NCI-H82 treated with DMSO at 0.1 percent for 48 hours (cell line): Measurements from ENCODE around the gene FAM20C.

Experiments used
- DNase-seq: peaks from one replicate; lab custom pipeline; 2025; ENCODE audit not compliant: unreplicated experiment; lab: John Stamatoyannopoulos, UW

The FAM20C gene

DNA sequence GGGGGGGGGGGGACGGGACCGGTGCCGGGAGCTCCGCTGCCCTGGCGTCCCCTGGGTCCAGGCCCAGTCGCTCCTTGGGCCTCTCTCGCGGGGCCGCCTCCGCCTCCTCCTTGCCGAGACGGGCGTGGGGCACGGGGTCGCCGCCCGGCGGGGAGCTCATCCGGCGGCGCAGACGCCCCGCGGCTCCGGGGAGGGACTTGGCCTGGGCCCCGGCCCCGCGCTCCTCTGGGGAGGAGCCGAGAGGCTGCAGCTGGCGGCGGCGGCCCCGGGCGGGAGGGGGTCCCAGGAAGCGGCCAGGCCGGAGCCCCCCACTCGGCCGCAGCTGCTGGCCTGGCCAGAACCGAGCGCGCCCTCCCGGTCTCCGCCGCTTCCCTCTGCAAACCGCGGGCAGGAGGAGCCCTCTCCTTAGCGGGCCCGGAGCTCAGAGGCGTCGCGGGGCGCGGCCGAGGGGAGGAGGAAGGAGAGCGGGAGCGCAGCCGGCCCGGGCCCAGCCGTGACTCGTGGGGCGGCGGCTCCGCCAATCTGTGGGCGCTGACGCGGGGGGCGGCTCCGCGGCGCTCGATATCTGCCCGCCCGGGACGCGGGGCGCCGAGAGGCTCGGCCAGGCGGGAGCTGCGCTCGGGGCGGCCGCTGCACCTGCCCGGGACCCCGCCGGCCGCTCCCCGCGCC is at the start of gene FAM20C:
Gene FAM20C, plus strand, starts transcription at position 591 of the 669 bp plus-strand sequence. CDS start 629 bp downstream, outside the sequence.
- no peak for DNase-seq

DNA sequence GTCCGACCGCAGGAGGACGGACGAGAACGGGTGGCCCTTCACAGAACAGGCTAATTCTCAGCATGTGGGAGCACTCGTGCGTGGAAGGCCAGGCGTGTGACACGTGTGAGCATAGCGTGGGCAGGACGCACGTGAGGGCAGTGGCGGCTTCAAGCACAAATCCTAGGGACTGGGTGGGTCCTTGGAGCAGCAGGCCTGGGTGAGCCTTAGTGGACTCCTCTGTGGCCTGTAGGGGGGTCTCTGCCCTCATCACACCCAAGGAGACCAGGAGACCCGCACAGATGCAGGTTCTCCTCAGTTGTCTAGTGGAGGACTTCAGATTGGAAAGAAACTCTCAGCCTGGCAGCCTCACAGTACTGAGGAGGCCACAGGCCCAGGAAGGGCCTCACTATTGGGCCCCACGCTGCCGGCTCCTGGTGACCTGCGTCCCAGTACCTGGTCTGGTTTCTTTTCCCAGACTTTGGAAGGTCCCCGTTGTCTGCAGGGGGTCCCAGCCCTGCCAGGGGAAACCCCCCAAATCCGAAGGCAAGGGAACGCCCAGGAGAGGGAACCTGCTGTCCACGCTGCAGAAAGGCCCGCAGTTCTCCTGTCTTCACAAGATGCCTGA is 49.1 kb upstream of the FAM20C start:
- no peak for DNase-seq

DNA sequence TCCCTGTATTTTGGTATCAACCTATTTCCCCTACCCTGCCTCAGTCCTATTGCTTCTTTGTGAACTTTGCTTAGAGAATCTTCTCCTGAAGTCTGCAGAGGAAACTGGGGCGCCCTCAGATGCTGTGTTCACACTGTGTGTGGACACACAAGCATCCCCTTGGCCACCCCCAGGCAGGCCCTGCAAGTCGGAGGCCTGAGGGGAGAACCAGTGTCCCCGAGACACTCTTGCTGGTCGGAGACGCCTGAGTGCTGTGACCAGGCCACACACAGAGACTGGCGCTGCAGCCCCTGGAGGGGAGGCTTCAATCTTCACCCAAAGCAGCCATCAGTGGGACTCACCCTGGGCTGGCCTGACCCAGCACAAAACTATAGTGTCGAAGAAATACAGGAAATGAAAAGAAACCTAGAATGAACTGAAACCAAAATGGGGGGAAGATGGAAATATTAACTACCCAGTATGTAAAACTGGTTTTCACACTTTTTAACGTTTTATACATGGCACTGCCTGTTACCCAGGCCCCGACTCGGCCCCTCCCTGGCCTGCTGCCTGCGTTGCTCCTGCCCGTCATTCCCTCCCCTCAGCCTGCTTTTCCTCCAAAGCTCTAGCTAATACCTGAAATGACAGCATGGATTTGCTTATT is 48.4 kb upstream of the FAM20C start:
- no peak for DNase-seq

DNA sequence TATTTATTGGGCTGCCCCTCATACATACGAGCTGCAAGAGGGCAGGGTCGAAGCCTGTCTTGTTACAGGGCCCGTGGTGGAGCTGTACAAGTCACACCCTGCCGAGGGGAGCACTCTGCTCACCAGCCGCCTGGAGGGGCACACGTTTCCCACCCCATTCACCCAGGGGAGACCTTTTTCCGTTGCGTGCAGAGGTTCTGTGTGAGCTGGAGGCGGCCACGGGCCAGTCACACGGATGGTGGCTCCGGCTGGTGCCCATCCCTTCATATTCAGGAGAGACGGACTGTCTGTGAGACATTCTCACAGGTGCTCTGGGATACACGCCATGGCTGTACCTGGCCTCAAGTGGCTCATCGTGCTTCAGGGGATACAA is 47.9 kb upstream of the FAM20C start:
- no peak for DNase-seq

DNA sequence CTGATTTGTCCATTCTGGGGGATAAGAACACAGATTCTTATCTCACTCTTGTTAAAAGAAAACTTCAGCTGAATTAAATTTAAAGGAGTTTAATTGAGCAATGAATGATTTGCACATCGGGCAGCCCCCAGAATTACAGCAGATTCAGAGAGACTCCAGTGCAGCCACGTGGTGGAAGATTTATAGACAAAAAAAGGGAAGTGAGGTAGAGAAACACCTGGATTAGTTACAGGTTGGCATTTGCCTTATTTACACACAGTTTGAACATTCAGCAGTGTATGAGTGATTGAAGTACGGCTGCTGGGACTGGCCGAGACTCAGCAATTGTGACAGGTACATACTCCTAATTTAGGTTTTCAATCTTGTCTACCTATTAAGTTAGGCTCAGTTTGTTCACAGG is 46.5 kb upstream of the FAM20C start:
- DNase-seq = no peak

DNA sequence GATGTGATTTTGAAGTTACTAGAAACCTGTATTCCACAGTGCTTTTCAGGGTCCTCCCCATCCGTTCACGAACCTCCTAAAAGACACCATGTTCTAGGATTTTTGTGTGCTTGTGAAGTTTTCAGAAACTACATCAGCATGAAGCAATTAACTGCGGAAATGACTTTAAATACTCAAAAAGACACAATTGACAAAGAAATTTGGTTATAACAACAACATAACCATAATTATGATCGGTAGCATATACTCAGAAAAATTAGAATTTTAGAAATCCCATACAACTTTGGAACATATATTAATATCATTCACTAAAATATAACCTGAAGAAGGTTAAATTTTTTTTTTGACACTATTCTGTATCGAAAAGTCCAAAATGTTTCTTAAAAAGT is 43.8 kb upstream of the FAM20C start:
- no peak for DNase-seq

DNA sequence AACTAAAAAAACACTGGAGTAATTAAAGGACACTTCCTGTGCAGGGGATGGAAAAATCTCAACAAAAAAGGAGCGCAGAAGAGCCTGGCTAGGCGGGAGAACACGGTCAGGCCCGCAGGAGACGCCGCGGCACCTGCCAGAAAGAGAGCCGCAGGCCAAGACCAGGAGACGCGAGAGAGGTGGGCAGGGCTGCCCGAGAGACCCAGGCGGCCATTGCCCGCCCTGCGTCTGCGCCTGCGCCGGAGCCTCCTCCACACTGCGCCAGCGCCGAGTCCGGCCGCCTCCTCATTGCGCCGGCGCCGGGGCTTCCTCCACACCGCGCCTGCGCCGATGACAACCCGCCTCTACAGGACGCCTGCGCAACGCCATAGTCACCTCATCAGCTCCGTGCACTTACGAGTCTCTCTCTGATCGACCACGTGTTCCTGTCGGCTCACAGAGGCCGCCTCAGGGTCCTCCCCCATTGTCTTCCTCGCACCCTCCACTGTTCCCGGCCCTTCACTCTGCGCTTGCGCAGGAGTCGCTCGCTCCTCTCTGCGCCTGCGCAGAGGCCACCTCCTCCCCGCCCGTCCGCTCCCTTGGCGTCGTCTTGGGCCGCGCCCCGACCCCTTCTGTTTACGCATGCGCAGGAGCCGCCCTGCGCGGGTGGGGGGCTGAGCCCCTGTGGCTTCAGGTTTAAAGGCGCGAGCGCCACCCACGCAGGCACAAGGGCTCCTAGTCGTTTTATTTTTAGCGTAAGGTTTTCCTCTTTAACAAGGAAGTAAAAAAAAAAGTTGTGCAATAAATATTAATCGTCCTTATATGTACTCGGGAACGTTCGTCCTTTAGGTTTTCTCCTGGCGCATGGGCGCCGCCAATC is 43.2 kb upstream of the FAM20C start:
- DNase-seq = peak; percentile 90

DNA sequence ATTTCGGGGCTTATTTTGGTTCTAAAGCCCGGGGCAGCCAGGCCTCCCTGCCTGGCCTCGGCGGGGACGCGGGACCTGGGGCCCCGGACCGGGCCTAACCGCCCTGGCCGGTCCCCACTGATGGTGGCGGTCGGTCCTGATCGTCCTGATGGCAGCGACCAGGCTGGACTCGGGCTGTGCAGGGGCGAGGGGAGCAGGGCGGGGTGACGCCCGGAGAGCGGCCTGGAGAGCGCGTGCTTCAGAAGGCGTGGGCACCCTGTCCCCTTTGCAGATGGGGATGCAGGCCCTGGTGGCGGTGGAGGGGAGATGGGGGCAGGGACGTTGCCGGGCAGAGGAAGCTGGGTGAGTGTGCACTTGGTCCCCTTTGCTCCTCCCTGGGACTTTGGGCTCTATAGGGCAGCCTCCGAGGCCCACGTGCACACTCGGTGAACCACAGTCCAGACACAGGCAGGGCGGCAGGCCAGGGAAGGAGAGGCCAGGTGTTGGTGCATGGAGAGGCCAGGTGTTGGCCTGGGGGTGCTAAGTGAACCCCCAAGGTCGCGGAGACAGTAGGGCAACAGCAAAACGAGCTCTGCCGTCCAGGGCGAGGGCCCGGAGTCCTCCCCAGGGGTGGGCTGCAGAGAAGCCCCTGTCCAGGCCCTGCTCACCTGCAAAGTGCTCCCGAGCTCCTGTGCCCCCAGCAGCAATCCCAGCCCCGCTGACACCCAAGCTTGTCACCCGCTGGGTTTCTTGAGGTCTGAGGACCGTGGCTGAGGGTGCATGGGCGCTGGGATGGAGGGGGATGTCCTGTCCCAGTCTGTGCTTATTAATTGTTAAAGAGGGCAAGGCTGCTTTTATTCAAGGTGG is 42.4 kb upstream of the FAM20C start:
- no peak for DNase-seq

DNA sequence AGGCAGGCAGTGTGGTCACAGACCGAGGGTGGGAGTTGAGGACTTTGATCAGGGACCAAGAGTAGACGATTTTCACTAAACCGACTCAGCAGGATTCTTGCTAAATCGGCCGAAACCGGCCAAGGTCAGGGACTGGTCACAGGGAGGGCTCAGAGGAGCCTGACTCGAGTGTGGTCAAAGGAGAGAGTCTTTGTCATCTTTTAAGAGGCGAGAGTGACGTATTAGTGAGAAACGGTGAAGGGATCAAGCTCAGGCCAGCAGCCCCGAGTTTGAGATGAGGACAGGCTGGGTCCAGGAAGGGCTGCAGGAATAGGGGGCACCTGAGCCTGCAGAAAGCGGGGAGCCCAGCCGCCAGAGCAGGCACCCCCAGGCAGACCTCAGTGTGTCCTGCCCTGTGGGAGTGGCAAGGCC is 41.6 kb upstream of the FAM20C start:
- no peak for DNase-seq

DNA sequence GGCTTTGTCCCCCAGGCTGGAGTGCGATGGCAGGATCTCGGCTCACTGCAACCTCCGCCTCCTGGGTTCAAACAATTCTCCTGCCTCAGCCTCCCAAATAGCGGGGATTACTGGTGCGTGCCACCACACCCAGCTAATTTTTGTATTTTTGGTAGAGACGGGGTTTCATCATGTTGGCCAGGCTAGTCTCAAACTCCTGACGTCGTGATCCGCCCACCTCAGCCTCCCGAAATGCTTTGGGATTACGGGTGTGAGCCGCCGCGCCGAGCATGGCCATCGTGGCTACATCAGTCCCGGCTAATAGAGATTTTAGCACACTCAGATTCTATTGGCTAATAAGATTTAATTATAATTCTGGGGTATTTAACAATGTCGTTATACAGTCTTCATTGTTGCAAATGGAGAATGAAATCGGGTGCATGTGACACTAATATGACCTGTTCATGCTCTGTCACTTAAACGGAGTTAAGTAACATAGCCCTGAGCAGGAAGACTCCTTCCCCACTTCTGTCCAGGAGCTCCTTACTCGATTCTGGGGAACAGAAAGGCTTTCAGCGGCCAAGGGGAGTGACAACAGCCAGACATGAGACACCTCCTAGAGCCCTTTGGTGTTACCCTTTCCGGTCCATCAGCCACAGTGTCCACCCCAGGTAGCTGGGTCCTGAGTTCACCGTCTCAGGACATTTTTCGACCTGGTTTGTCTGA is 40.9 kb upstream of the FAM20C start:
- no peak for DNase-seq

DNA sequence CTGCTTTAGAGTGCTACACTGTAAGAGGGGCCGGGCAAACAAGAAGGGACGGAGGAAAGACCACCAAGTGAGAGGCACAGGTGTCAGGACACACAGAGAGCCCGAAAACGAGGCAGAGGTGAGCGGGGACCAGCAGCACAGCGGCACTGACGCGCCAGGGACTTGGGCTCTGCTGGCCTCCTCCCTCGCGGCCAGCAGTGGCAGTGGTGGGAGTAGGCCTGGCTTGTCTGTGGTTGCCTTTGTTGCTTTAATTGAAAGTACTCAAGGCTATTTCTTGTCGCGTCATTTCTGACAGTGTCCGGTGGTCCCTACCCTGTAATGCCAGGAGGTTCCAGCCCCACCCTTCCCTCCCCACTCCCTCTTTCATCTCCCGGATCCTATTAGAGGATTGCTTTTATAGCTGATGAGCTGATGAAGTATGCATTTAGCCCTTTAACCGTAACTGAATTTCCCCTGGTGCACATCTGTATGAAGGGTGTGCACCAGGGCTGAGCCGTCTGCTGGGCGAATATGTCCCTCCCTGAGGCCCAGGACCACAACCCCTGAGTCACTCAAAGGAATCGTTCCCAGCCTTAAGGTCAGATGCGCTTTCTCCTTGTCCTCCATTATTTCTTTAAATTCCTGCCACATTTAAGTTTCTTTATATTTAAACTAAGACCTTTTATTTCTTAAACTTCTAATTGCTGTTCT is 39.5 kb upstream of the FAM20C start:
- peak; percentile 63 for DNase-seq

DNA sequence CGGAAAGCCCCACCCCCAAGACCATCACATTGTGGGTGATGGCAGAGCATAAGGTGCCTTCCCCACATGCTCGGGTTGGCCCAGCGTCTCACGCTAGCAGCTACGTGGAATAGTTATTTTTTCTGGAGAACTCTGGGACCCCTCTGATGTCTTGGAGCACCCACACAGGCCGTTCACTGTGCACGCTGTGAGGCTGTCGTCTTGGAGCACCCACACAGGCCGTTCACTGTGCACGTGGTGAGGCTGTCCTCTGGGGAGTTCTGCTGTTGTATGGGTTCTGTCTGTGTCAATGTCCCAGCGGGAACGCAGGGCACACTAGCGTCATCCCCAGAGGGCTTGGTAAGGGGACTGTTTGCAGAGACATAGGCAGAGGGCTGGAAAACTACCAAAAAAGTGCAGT is 38.8 kb upstream of the FAM20C start:
- DNase-seq = no peak

DNA sequence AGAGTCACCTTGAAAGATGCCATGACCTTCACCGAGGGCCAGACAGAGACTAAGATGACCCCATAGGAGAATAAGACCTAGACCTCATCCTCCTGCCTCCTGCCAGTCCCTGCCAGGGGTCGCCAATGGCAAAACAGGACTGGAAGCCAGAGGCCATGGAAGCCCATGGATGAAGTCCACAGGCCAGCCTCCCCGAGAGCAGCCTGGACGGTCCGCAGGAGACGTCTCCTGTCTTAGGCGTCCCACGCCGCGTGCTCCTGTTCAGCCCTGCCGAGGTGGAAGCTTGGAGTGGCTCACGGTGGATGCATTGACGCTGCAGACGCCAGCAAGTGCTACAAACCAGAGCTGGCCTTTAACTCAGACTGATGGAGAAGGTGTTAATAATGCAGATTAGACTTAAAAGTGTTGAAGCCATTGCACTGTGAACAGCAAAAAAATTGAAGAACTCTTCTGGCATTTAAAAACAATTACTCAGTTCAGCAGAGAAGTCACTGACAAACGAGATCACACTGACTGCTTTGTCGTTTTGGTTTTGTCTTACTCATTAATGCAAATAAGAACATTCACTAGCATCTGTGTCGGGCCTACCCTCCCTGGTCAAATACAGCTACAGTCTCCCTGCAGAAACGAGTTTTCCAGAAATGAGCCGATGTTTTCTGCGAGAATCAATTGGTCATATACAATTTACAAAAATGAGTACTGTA is 38.1 kb upstream of the FAM20C start:
- no peak for DNase-seq

DNA sequence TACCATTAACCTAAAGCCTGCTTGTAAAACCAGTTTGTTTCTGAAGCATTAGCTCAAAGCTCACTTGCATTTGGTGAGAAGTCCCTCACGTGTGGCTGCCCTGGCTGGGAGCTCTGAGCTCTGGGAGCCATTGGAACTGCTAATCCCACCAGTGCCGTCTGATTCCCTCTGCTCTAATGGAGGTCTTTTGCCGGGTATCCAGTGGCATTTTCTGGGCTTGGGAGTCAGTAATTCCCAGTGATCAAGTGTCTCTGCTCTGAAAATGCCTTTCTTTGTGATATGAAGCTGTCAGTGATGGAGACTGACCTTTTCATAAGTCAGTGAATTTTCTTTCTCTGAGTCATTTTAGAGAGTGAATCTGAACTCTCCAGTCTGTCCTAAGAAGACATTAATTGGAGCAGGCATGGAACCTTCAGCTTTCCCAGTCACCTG is 36.9 kb upstream of the FAM20C start:
- no peak for DNase-seq

DNA sequence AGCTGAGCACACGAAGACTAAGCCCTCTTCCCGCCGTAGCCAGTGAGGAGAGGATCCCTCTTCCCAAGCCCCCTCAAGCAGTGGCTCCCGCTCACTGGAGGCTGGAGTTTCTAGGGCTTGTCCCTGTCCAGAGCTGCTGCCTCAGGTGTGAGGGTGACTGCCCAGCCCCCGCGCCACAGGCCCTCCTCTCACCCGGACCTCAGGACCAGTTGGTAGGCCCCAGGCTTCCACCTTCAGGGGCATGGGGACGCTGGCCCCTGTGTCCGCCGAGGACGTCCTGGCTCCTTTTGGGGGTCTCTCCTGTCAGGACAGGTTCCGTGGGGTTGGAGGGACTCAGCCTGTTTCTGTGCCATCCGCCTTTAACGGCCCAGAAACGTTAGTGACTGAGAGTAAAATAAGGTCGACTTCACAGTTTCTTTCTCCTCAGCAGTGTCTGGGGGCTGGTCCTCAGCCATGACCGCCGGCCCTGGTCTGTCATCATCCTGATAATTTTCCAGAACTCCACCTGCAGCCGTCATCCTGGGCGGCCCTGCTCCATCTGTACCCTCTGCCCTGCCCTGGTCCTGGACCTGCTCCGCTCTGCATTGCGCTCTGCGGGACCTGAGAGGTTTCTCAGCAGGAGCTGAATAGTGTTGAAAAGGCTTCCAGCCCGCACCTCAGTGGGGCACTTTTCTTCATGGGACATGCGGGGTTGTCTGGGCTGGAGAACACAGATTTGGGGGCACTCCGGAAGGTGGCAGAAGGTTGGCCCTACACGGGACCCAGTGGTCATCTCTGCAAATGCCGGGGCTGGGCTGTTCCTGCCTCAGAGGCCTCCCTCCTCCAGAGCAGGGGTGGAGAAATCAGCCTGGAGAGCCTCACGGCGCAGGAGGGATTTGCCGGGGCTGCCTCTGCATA is 36.0 kb upstream of the FAM20C start:
- no peak for DNase-seq

DNA sequence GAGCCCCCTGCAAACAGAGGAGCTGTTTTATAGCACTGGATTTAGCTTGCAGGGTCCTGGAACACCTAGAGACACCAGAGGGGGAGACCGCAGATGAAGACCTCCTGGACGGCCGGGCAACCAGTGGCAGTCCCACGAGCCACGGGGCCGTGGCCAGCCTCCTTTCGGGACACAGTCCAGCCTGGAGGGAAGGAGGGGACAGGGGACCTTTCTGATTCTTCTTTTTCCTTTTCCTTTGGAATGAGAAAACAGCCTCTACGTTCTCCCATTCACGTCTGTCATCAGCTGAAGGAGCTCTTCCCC is 35.4 kb upstream of the FAM20C start:
- DNase-seq = no peak

DNA sequence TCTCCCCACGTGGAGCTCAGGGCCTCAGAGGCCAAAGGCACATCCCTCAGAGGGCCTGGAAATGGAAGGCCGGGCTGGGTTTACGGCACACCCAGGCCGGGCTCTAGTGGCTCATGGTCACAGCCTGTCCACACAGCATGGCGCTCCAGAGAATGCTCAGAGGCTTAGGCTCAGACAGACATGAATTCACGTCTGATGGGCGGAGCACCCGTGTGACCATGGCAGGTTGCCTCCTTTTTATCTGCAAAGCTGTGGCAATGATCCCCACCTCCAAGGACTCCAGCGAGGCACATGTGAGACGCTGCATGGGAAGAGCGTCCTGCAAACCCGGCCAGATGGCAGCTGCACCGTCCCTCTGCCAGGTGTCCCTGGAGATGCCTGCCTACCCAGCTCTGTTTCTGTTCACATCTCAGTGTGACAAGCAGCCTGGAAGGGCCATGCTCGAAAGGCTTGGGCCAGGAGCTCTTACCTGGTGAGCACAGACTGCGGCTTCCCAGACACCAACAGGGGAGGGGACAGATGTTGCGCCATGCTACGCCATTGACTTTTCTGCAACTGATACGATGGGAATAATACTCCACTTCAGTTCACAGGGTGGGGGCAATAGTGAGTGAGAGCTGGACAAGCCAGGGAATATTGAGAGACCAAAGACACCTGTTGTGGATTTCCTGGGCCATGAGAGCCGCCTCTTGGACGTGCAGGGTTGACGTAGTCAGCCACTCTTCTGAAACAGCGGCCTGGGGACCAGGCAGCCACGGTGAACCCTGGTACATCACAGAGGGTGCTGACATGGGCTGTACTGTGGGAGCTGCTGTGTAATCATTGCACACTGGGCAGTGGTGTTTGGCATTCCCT is 34.4 kb upstream of the FAM20C start:
- no peak for DNase-seq
